Endothelial cell of coronary artery (primary cell): ENCODE data around the gene SERPINF2. TPM values are rescaled to one million over a fixed set of nuclear protein-coding genes. Genes with fewer than 3 reads are reported as not detected.

Source experiments
- total RNA-seq: library from RNA; depleted of rRNA; stranded (reverse); fragments of >200 nt; gene quantifications from 2 replicates; pipeline ENCODE4 v1.2.3, GENCODE V29; 2014

SERPINF2 gene
- total RNA-seq: 0.09 TPM in 1 of 2 replicates, not detected in the other

GRCh38 chr17:1742371-1743087 lies at the start of gene SERPINF2:
Gene SERPINF2 (plus strand): TSS chr17:1742871. CDS start chr17:1744996, 2,125 bp downstream.

GRCh38 chr17:1709971-1710806 lies 32.5 kb upstream of the SERPINF2 start, which contains the start of gene TLCD2:
Gene TLCD2 (minus strand): TSS chr17:1710377. CDS start chr17:1710242, 135 bp downstream.

GRCh38 chr17:1724351-1724868 lies 18.3 kb upstream of the SERPINF2 start, which contains the start of gene WDR81:
Gene WDR81 (plus strand): TSS chr17:1724704. CDS start chr17:1724960, 256 bp downstream.

Other genes starting within 250 kb of the SERPINF2 start
- gene INPP5K, start 226.3 kb upstream of the SERPINF2 start, total RNA-seq: 39.2 and 40.7 TPM in 2 replicates
- 20.7 and 25.0 TPM in 2 replicates for gene PITPNA, start 180.1 kb upstream of the SERPINF2 start, total RNA-seq
- gene SLC43A2, start 114.0 kb upstream of the SERPINF2 start, total RNA-seq: 14.7 and 25.5 TPM in 2 replicates
- gene SCARF1, start 97.1 kb upstream of the SERPINF2 start, total RNA-seq: 75.1 and 96.1 TPM in 2 replicates
- gene RILP, start 93.0 kb upstream of the SERPINF2 start, total RNA-seq: 9.3 and 9.6 TPM in 2 replicates
- 104 and 106 TPM in 2 replicates for gene PRPF8, start 58.0 kb upstream of the SERPINF2 start, total RNA-seq
- 1.1 and 1.6 TPM in 2 replicates for gene TLCD2, start 32.5 kb upstream of the SERPINF2 start, total RNA-seq
- gene WDR81, start 18.2 kb upstream of the SERPINF2 start, total RNA-seq: 13.8 and 16.8 TPM in 2 replicates
- 0.75 TPM in 1 of 2 replicates, not detected in the other for gene SERPINF1, start 19.2 kb downstream of the SERPINF2 start, total RNA-seq
- 6.9 and 10.0 TPM in 2 replicates for gene SMYD4, start 87.0 kb downstream of the SERPINF2 start, total RNA-seq
- 37.3 and 57.8 TPM in 2 replicates for gene RPA1, start 87.1 kb downstream of the SERPINF2 start, total RNA-seq